NCI-H2196 (cell line): ENCODE measurements around the gene SETD4.
A peak's percentile ranks its signal among the peaks of the same experiment; 100 is the strongest.

Experiments
- DNase-seq: peaks from one replicate; lab custom pipeline; 2025; ENCODE audit not compliant: unreplicated experiment; lab: John Stamatoyannopoulos, UW

Gene SETD4

GRCh38 chr21:36048357-36048756 is 12.0 kb downstream of the SETD4 start:
- no peak for DNase-seq

- DNase-seq, result no peak
Measured at GRCh38 chr21:36047139-36047538, 13.2 kb downstream of the SETD4 start.

- no peak for DNase-seq
Measured at GRCh38 chr21:36045993-36046392, 14.3 kb downstream of the SETD4 start.

- DNase-seq, result no peak
Measured at GRCh38 chr21:36044056-36044455, 16.3 kb downstream of the SETD4 start.

GRCh38 chr21:36041910-36042309 is 18.4 kb downstream of the SETD4 start:
- DNase-seq, result no peak

- no peak for DNase-seq
Measured at GRCh38 chr21:36040389-36040788, 19.9 kb downstream of the SETD4 start.

GRCh38 chr21:36039861-36040260 is 20.5 kb downstream of the SETD4 start:
- DNase-seq, result no peak

GRCh38 chr21:36038701-36039497 is 21.4 kb downstream of the SETD4 start:
- no peak for DNase-seq

- no peak for DNase-seq
Measured at GRCh38 chr21:36035381-36035791, 24.9 kb downstream of the SETD4 start.

- no peak for DNase-seq
Measured at GRCh38 chr21:36034211-36034913, 26.0 kb downstream of the SETD4 start.

GRCh38 chr21:36032647-36033406 is 27.5 kb downstream of the SETD4 start:
- DNase-seq, result no peak

- no peak for DNase-seq
Measured at GRCh38 chr21:36030581-36031189, 29.6 kb downstream of the SETD4 start.

GRCh38 chr21:36029309-36029708 is 31.0 kb downstream of the SETD4 start:
- DNase-seq, result no peak

GRCh38 chr21:36028127-36029069 is 31.9 kb downstream of the SETD4 start:
- DNase-seq, result peak; percentile 81

- DNase-seq, result no peak
Measured at GRCh38 chr21:36027347-36027746, 33.0 kb downstream of the SETD4 start.

- no peak for DNase-seq
Measured at GRCh38 chr21:36024782-36025181, 35.5 kb downstream of the SETD4 start.

- no peak for DNase-seq
Measured at GRCh38 chr21:36023092-36023480, 37.2 kb downstream of the SETD4 start.

GRCh38 chr21:36022427-36023091 is 37.8 kb downstream of the SETD4 start:
- no peak for DNase-seq

GRCh38 chr21:36021251-36021837 is 39.0 kb downstream of the SETD4 start:
- DNase-seq, result no peak
